Glutamatergic neuron (in vitro differentiated cells): ENCODE results near the gene CYP4F8. TPM values are rescaled to one million over a fixed set of nuclear protein-coding genes. Genes with fewer than 3 reads are reported as not detected.
"Not testable (repeated sequence)": the region's sequence is repeated elsewhere in the genome, so short reads cannot be mapped to it uniquely, and the experiment has no call there.

Experiments
- DNase-seq: peaks from one replicate; pipeline ENCODE4 v3.0.0; 2022
- H3K27ac Mint-ChIP-seq: one replicate; pipeline ENCODE4 v1.8.0; 2020; ENCODE audit warnings: mild to moderate bottlenecking, mixed read lengths, inconsistent platforms; ENCODE audit not compliant: unreplicated experiment
- H3K27me3 Mint-ChIP-seq: one replicate; pipeline ENCODE4 v1.8.0; 2020; ENCODE audit warnings: mild to moderate bottlenecking, moderate library complexity, mixed read lengths, inconsistent platforms; ENCODE audit not compliant: unreplicated experiment
- H3K36me3 Mint-ChIP-seq: one replicate; pipeline ENCODE4 v1.8.0; 2020; ENCODE audit warnings: mild to moderate bottlenecking, mixed read lengths, inconsistent platforms; ENCODE audit not compliant: unreplicated experiment
- H3K4me1 Mint-ChIP-seq: one replicate; pipeline ENCODE4 v1.8.0; 2020; ENCODE audit warnings: mild to moderate bottlenecking, low read depth, mixed read lengths, inconsistent platforms; ENCODE audit not compliant: unreplicated experiment
- H3K4me3 Mint-ChIP-seq: one replicate; pipeline ENCODE4 v1.8.0; 2020; ENCODE audit warnings: mild to moderate bottlenecking, mixed read lengths, inconsistent platforms; ENCODE audit not compliant: unreplicated experiment
- H3K9me3 Mint-ChIP-seq: one replicate; pipeline ENCODE4 v1.8.0; 2020; ENCODE audit warnings: mild to moderate bottlenecking, moderate library complexity, mixed read lengths, inconsistent platforms; ENCODE audit not compliant: unreplicated experiment
- CTCF ChIP-seq: fragments of 200-600 bp; sonication (generic); IDR thresholded peaks from one replicate; pipeline ENCODE4 v1.5.0; 2021; ENCODE audit not compliant: partially characterized antibody, unreplicated experiment
- total RNA-seq: library from RNA; stranded (reverse); fragmentation: NEBNext Ultra II Directional; extraction: Animal tissue kit (Norgen Biotek cat#: 25700); gene quantifications from one replicate; pipeline ENCODE4 v1.2.1, GENCODE V29; 2021; ENCODE audit not compliant: unreplicated experiment

The CYP4F8 gene
- total RNA-seq, 1 donor from 2014 or later = not detected

DNA sequence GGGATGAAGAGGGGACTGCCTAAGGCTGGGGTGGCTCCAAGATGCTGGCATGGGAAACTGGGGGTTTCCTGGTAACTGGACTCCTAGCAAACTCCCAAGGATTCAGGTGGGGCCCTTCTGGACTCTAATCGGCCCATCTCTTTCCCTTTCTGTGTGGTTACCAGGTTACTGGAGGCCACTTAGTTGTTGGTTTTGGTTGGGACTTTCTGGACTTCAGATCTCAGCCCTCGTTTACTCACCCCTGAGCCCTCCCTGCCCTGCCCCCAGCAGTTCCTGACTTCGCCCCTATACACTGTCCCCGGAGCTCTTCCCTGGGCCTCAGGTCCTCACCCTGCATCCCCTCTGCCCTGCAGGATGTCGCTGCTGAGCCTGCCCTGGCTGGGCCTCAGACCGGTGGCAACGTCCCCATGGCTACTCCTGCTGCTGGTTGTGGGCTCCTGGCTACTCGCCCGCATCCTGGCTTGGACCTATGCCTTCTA, 58.2 kb downstream of the CYP4F8 start:
- no peak overlapping the region for H3K4me3 Mint-ChIP-seq
- no peaks in the 10 kb centered on the region for H3K4me1 Mint-ChIP-seq
- no peak overlapping the region for H3K27ac Mint-ChIP-seq
- no peak for TF ChIP-seq CTCF
- H3K36me3 Mint-ChIP-seq = peaks cover 13% of the 10 kb centered on the region
- peaks cover 5% of the 10 kb centered on the region for H3K9me3 Mint-ChIP-seq
- peaks cover 10% of the 10 kb centered on the region for H3K27me3 Mint-ChIP-seq
- no peak for DNase-seq

DNA sequence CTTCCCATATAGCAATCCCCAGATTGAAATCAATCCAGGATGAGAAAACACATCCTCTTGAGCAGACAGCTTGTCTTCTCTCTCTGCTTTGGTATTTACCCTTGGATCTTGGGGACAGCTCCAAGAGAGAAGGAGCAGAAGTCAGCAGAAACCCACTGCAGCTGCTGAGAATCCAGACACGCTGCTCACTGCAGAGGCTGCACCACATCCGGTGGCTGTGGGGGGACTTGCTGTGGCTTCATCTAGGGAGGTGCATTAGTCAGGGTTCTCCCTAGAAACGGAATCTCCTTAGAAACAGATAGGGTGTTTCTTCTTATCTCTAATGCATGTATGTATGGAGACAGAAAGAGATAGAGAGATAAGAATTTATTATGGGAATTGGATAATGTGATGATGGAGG, 60.5 kb downstream of the CYP4F8 start:
- no peak for DNase-seq
- Mint-ChIP-seq H3K4me3 (no peak overlapping the region), H3K4me1 (no peaks in the 10 kb centered on the region), H3K9me3 (peaks cover 7% of the 10 kb centered on the region), H3K36me3 (peaks cover 20% of the 10 kb centered on the region), H3K27me3 (peaks cover 9% of the 10 kb centered on the region), H3K27ac (no peak overlapping the region)
- TF ChIP-seq CTCF = no peak

DNA sequence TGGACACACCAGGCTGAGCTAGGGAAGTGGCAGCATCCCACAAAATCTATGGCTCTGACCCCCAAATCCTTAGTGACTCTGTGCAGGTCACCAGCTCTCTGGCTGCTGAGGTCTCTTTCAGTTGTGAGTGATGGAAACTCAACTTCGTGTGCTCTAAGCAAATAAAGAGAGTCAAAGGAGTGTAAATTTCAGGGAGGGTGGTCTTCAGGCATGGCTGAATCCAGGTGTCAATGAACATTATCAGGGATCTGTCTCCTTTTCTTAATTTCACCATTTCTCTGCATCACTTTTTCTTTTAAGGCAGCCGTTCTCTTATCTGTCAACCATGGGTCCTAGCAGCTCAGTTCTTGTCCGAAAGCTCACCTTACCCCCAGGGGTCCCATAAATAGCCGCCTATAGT, 64.1 kb downstream of the CYP4F8 start:
- peaks cover 13% of the 10 kb centered on the region for H3K9me3 Mint-ChIP-seq
- no peak for TF ChIP-seq CTCF
- peaks cover 20% of the 10 kb centered on the region for H3K36me3 Mint-ChIP-seq
- DNase-seq = no peak
- H3K4me3 Mint-ChIP-seq = no peak overlapping the region
- peaks cover 11% of the 10 kb centered on the region for H3K27me3 Mint-ChIP-seq
- no peaks in the 10 kb centered on the region for H3K4me1 Mint-ChIP-seq
- H3K27ac Mint-ChIP-seq = no peak overlapping the region

- Mint-ChIP-seq H3K9me3 (peaks cover 12% of the 10 kb centered on the region), H3K36me3 (peaks cover 19% of the 10 kb centered on the region)
- H3K4me1 Mint-ChIP-seq, H3K27me3 Mint-ChIP-seq, H3K27ac Mint-ChIP-seq, H3K4me3 Mint-ChIP-seq, DNase-seq: not testable (repeated sequence)
These were observed 64.8 kb downstream of the CYP4F8 start for GRCh38 chr19:15679865-15680264.

Other genes with a start within 250 kb of the CYP4F8 start
- 28.9 TPM for gene AKAP8, start 235.4 kb upstream of the CYP4F8 start, total RNA-seq
- 354 TPM for gene AKAP8L, start 196.2 kb upstream of the CYP4F8 start, total RNA-seq
- gene WIZ, start 165.3 kb upstream of the CYP4F8 start, total RNA-seq = 106 TPM
- gene RASAL3, start 150.7 kb upstream of the CYP4F8 start, total RNA-seq = not detected
- gene PGLYRP2, start 135.7 kb upstream of the CYP4F8 start, total RNA-seq = not detected
- gene CYP4F22, start 106.7 kb upstream of the CYP4F8 start, total RNA-seq = not detected
- gene CYP4F3, start 25.7 kb downstream of the CYP4F8 start, total RNA-seq = not detected
- gene CYP4F12, start 57.9 kb downstream of the CYP4F8 start, total RNA-seq = not detected
- gene OR10H2, start 112.8 kb downstream of the CYP4F8 start, total RNA-seq = not detected
- not detected for gene OR10H3, start 122.8 kb downstream of the CYP4F8 start, total RNA-seq
- gene OR10H5, start 172.4 kb downstream of the CYP4F8 start, total RNA-seq = not detected
- gene OR10H1, start 200.4 kb downstream of the CYP4F8 start, total RNA-seq = not detected